Measurements from ENCODE around the gene CPT1C.

Gene CPT1C

GRCh38 chr19:49680421-49681351, 10.2 kb upstream of the CPT1C start:
- DNase-seq (ENCODE audit: extremely low read depth in 1 of 2, low read depth in 1 of 2) = peak; percentile 88

GRCh38 chr19:49681830-49682229, 9.1 kb upstream of the CPT1C start:
- DNase-seq (ENCODE audit: extremely low read depth in 1 of 2, low read depth in 1 of 2) = no peak

- DNase-seq (ENCODE audit: extremely low read depth in 1 of 2, low read depth in 1 of 2) = no peak
These were observed 8.6 kb upstream of the CPT1C start for GRCh38 chr19:49682274-49682673.

- DNase-seq (ENCODE audit: extremely low read depth in 1 of 2, low read depth in 1 of 2) = no peak
These were observed 7.1 kb upstream of the CPT1C start for GRCh38 chr19:49683814-49684250.

DNA sequence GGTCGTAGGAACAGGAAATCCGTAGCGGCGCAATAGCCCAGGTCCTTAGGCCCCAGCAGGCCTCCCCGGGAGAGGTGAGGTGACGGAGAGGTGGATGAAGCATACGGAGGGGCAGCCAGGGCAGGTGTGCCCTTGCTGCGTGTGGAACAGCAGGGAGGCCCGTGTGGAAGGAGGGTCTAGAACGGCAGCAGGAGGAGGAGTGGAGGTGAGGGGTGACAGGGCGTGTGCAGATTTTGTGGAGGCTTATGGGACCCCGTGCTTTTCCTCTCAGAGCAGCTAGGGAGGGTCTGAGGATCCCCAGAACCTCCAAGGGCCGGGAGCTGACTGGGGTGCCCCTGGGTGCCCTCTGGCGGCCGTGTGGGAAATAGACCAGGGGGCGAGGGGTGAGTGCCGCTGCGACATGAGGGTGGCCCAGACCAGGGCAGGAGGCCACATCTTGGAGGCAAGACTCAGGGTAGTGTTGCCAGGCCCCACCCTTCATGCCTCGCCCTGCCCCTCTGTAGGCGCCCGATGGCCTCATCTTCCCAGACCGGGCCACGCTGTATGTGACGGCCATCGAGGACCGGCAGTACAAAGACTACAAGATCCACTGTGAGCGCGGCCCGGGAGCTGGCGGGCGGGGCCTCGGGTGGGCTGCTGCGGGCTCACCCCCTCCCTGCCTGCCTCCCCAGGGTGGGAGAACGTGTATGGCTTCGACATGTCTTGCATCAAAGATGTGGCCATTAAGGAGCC, 6.5 kb upstream of the CPT1C start:
- no peak for DNase-seq (ENCODE audit: extremely low read depth in 1 of 2, low read depth in 1 of 2)

GRCh38 chr19:49684983-49685553, 5.8 kb upstream of the CPT1C start:
- no peak for DNase-seq (ENCODE audit: extremely low read depth in 1 of 2, low read depth in 1 of 2)

DNA sequence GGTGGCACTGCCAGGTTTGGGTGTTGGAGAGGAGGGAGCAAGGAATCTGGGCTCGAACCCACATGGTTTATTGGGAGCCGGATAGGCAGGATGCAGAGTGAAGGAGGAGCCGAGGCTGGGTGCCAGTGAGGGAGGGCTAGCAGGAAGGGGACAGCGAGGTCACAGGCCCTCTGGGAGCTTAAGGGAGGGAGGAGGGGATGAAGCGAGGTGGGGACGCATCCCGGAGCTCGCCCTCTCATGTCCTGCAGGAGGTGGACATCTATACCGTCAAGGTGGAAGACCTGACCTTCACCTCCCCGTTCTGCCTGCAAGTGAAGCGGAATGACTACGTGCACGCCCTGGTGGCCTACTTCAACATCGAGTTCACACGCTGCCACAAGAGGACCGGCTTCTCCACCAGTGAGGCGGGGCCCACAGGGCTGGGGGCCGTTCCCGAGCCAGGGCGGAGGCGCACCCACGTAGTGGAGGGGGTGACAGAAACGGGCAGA, 5.0 kb upstream of the CPT1C start:
- DNase-seq (ENCODE audit: extremely low read depth in 1 of 2, low read depth in 1 of 2) = no peak

DNA sequence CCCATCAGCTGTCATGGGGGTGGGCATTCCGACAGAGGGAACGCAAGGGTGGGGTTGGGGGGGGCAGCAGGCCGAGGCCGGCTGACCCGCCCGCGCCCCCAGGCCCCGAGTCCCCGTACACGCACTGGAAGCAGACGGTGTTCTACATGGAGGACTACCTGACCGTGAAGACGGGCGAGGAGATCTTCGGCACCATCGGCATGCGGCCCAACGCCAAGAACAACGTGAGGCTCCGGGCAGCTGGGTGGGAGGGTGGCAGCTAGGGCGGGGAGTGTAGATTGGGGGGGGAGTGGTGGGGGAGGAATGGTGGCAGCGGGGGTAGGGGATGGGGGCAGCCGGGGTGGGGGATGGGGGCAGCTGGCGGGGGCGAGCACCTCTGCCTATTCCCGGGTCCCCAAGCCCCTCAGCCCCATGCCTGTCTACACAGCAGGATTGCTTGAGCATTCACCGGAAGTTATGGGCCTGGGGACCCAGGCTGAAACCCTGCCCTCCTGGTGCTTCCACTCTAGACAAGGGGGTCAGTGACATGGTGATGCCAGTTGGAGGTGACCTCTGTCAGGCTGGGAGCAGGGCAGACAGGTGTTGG, 4.3 kb upstream of the CPT1C start:
- DNase-seq (ENCODE audit: extremely low read depth in 1 of 2, low read depth in 1 of 2) = no peak

- DNase-seq (ENCODE audit: extremely low read depth in 1 of 2, low read depth in 1 of 2) = no peak
These were observed 3.8 kb upstream of the CPT1C start for GRCh38 chr19:49687150-49687549.

- DNase-seq (ENCODE audit: extremely low read depth in 1 of 2, low read depth in 1 of 2) = no peak
These were observed 3.2 kb upstream of the CPT1C start for GRCh38 chr19:49687566-49688316.

DNA sequence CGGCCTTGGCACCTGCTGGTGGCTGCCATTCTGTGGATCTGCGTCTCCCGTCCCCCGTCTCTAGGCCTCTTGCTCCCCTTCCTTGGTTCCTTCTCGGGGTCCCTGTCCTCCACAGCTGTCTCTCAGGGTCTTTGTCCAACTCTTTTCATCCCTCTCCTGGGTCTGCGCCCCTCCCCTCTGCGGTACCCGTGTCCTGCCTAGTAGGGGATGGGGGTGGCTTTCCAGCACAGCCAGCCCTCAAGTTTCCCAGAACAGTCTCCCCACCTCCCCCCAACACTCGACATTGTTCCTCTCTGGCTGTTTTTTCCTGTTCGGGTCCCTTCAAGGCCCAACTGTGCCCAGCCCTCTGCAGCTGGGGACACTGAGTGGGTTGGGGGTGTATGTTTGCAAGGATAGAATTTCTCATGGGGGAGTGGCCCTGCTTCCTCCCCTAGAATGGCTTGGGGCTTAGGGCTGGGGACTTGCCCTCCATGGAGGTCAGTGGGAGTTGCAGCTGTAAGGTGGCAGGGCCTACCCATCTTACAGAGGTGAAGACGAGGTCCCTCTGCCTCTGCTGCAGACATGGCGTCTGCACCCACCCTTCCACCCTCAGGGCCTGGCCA, 2.3 kb upstream of the CPT1C start:
- DNase-seq (ENCODE audit: extremely low read depth in 1 of 2, low read depth in 1 of 2) = no peak

DNA sequence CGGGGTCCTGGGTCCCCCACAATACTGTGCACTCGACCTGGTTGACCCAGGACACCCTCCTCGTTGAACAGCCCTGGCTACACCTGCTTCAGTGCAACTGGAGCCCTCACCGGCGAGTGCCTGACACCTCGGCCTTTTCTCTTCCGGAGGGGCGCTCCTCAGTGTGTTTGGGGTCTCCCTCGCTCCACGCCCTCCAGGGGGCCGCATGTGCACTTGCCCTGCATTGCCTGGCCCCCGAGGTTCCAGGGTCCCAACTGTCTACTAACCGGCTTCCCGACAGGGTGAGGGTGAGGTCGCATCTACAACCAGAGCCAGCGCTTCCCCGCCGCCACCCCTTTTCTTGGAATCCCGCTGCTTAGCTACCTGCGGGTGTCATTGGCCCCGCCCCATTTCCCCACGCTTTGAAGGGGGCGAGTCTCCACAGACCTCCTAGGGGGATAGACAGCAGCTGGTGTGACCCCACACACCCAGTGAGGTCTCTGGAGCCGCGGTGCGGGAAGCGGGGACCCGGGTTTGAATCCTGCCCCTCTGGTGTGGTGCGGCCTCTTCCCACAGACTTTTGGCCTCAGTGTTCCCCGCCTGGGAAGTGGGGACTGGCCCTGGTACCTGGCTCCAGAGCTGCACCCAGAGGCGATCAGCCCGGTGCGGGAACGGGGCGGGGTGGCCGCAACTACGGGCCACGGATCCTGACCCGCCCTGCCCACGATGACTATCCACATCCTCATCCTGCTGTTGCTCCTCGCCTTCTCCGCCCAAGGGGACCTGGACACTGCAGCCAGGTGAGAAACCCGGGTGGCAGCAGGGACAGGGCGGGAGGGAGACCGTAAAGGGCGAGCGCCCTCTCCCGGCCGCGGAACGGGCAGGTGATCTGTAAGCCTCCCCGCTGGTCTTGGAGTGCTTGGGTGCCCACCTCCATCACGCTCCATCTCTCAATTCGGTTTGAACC, 1.5 kb upstream of the CPT1C start, which contains the start of gene ADM5:
Gene ADM5 (plus strand): TSS at position 462 of the 946 bp plus-strand sequence. CDS start 244 bp downstream, at position 706.
- DNase-seq (ENCODE audit: extremely low read depth in 1 of 2, low read depth in 1 of 2) = no peak

DNA sequence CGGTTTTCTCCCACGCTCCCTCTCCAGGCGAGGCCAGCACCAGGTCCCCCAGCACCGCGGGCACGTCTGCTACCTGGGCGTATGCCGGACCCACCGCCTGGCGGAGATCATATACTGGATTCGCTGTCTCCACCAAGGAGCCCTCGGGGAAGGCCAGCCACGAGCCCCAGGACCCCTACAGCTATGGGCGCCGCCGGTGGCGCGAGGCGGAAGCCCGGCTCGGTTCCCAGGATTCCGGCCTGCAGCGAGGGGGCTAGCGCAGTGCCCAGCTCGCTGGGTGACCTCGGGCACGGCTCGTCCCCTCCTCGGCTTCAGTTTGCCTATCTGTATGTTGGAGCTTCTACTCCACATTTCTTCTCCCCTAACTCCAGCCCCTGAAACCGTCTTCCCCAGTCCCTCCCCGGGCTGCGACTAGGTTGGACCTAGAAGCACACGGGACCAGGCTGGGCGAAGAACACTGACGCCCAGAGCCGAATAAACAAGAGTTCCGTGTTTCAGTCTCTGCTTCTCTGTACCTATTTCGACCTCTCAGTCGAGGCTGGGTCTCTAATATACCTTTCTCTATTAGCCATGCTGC, 749 bp upstream of the CPT1C start:
- no peak for DNase-seq (ENCODE audit: extremely low read depth in 1 of 2, low read depth in 1 of 2)

DNA sequence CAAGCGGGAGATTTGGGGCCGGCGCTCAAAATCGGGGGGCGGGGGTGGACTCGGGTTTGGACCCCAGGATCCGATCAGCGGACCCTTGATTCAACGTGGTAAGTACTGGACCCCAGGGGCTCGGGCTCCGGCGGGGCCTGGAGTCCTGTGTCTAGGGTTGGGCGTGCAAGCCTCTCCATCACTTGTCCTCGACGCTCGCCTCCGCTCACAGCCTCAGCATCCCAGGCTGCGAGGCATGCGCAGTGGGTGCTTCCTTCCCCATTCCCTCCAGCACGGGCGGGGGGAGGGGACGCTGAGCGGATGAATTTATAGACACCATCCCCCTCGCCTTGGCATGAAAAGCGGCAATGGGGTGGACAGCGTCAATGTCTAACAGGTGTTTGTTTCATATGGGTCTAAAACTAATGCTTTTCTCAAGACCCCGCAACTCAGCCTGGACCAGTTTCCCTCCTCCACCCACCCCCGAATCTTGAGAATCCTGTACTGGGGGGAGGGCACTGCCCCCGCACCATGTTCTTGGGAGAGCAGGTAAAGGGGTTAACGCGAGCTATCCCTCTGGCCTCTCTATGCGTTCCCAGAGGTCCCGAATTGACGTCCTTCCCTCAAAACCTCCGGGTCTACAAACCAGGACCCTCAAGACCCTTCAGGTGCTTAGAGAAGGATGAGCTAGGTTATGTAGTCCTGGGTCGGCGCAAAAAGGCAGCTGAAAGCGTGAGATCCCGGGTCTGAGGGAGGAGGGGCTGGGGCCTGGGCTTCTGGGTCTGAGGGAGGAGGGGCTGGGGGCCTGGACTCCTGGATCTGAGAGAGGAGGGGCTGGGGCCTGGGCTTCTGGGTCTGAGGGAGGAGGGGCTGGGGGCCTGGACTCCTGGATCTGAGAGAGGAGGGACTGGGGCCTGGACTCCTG, 579 bp downstream of the CPT1C start:
- no peak for DNase-seq (ENCODE audit: extremely low read depth in 1 of 2, low read depth in 1 of 2)

GRCh38 chr19:49692147-49692506, 1.2 kb downstream of the CPT1C start:
- no peak for DNase-seq (ENCODE audit: extremely low read depth in 1 of 2, low read depth in 1 of 2)

DNA sequence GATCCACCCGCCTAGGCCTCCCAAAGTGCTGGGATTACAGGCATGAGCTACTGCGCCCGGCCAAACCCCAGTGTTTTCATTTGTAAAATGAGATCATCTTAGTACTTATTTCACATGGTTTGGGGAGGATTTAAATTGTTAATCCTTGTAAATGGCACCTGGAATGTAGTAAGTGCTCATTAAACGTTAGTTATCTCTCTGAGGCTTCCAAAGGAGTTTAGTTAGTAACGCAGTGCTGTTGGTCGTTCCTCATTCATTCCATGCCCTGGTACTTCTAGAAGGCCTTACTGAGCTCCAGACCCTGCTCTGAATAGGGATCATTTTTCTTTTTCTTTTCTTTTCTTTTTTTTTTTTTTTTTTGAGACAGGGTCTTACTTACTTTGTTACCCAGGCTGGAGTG, 5.2 kb downstream of the CPT1C start:
- DNase-seq (ENCODE audit: extremely low read depth in 1 of 2, low read depth in 1 of 2) = no peak

- no peak for DNase-seq (ENCODE audit: extremely low read depth in 1 of 2, low read depth in 1 of 2)
These were observed 5.9 kb downstream of the CPT1C start for GRCh38 chr19:49696865-49697264.
